ENCODE results near the gene KCNK16. TPM values are rescaled to one million over a fixed set of nuclear protein-coding genes. Genes with fewer than 3 reads are reported as not detected.

Gene KCNK16
- total RNA-seq, 1 donor from 2014 or later, result not detected

- Mint-ChIP-seq H3K36me3 (no peaks in the 10 kb centered on the region), H3K27me3 (ENCODE audit: insufficient read depth, low read depth) (peaks cover 4% of the 10 kb centered on the region), H3K4me1 (no peaks in the 10 kb centered on the region), H3K4me3 (no peak overlapping the region), H3K9me3 (no peaks in the 10 kb centered on the region), H3K27ac (no peak overlapping the region)
- TF ChIP-seq EZH2phosphoT487 (IDR thresholded peaks at IDR 0.05) (no peak), CTCF (IDR thresholded peaks at IDR 0.05) (no peak), EZH2 (IDR thresholded peaks at IDR 0.05) (no peak)
- Histone ChIP-seq H3K27ac (no peak overlapping the region), H3F3A (ENCODE audit: low read depth) (no peaks in the 10 kb centered on the region), H3K79me2 (ENCODE audit: low read depth) (no peaks in the 10 kb centered on the region), H2AFZ (replicated peaks) (no peak overlapping the region), H3K27me3 (no peaks in the 10 kb centered on the region), H3K4me1 (no peaks in the 10 kb centered on the region), H3K36me3 (no peaks in the 10 kb centered on the region), H3K9ac (no peak overlapping the region), H3K4me3 (no peak overlapping the region), H4K20me1 (ENCODE audit: low read depth) (no peaks in the 10 kb centered on the region), H3K4me2 (no peak overlapping the region), H3K9me3 (ENCODE audit: low read depth) (no peaks in the 10 kb centered on the region)
- no peak for DNase-seq (ENCODE audit: low spot score)
These were observed 5.6 kb upstream of the KCNK16 start for GRCh38 chr6:39328066-39328465.

GRCh38 chr6:39327507-39327906, 5.0 kb upstream of the KCNK16 start:
- Mint-ChIP-seq H3K27me3 (ENCODE audit: insufficient read depth, low read depth) (peaks cover 2% of the 10 kb centered on the region), H3K36me3 (no peaks in the 10 kb centered on the region), H3K4me1 (no peaks in the 10 kb centered on the region), H3K9me3 (no peaks in the 10 kb centered on the region), H3K4me3 (no peak overlapping the region), H3K27ac (no peak overlapping the region)
- no peaks in the 10 kb centered on the region for H3K79me2 ChIP-seq (ENCODE audit: low read depth)
- H4K20me1 ChIP-seq (ENCODE audit: low read depth), result no peaks in the 10 kb centered on the region
- H3F3A ChIP-seq (ENCODE audit: low read depth), result no peaks in the 10 kb centered on the region
- no peak for DNase-seq (ENCODE audit: low spot score)
- TF ChIP-seq CTCF (IDR thresholded peaks at IDR 0.05) (no peak), EZH2 (IDR thresholded peaks at IDR 0.05) (no peak), EZH2phosphoT487 (IDR thresholded peaks at IDR 0.05) (no peak)
- no peaks in the 10 kb centered on the region for H3K27me3 ChIP-seq
- H3K9ac ChIP-seq, result no peak overlapping the region
- H3K4me1 ChIP-seq, result no peaks in the 10 kb centered on the region
- H3K9me3 ChIP-seq (ENCODE audit: low read depth), result no peaks in the 10 kb centered on the region
- no peaks in the 10 kb centered on the region for H3K36me3 ChIP-seq
- H2AFZ ChIP-seq (replicated peaks), result no peak overlapping the region
- no peak overlapping the region for H3K27ac ChIP-seq
- no peak overlapping the region for H3K4me2 ChIP-seq
- H3K4me3 ChIP-seq, result no peak overlapping the region

GRCh38 chr6:39321761-39322160, 741 bp downstream of the KCNK16 start:
- no peaks in the 10 kb centered on the region for H3K4me1 Mint-ChIP-seq
- H3K9me3 ChIP-seq (ENCODE audit: low read depth), result no peaks in the 10 kb centered on the region
- H3K9ac ChIP-seq, result no peak overlapping the region
- H2AFZ ChIP-seq (replicated peaks), result no peak overlapping the region
- H3K4me1 ChIP-seq, result no peaks in the 10 kb centered on the region
- H3K27ac Mint-ChIP-seq, result no peak overlapping the region
- no peak overlapping the region for H3K4me3 Mint-ChIP-seq
- no peak overlapping the region for H3K27ac ChIP-seq
- no peak for DNase-seq (ENCODE audit: low spot score)
- H3K79me2 ChIP-seq (ENCODE audit: low read depth), result no peaks in the 10 kb centered on the region
- H3K36me3 ChIP-seq, result no peaks in the 10 kb centered on the region
- no peak overlapping the region for H3K4me2 ChIP-seq
- H3K27me3 Mint-ChIP-seq (ENCODE audit: insufficient read depth, low read depth), result peaks cover 18% of the 10 kb centered on the region
- TF ChIP-seq EZH2 (IDR thresholded peaks at IDR 0.05), result no peak
- TF ChIP-seq CTCF (IDR thresholded peaks at IDR 0.05), result no peak
- no peak for TF ChIP-seq EZH2phosphoT487 (IDR thresholded peaks at IDR 0.05)
- H4K20me1 ChIP-seq (ENCODE audit: low read depth), result no peaks in the 10 kb centered on the region
- peaks cover 12% of the 10 kb centered on the region for H3K27me3 ChIP-seq
- H3K4me3 ChIP-seq, result no peak overlapping the region
- no peaks in the 10 kb centered on the region for H3K36me3 Mint-ChIP-seq
- H3K9me3 Mint-ChIP-seq, result peaks cover 3% of the 10 kb centered on the region
- H3F3A ChIP-seq (ENCODE audit: low read depth), result no peaks in the 10 kb centered on the region

All from neural progenitor cell (in vitro differentiated cells).